Measurements from ENCODE around the gene GFER.

The GFER gene

GRCh38 chr16:1991948-1992703 lies 8.1 kb downstream of the GFER start:
- DNase-seq: peak; percentile 97

GRCh38 chr16:1992704-1993317 lies 8.8 kb downstream of the GFER start:
- DNase-seq: no peak

GRCh38 chr16:1993731-1994131 lies 9.7 kb downstream of the GFER start:
- DNase-seq: no peak

GRCh38 chr16:1997494-1998359 lies 13.7 kb downstream of the GFER start:
- no peak for DNase-seq

GRCh38 chr16:1998360-1998835 lies 14.4 kb downstream of the GFER start:
- DNase-seq: no peak

GRCh38 chr16:1998852-1999801 lies 15.1 kb downstream of the GFER start:
- DNase-seq: no peak

- DNase-seq: no peak
These were observed 16.0 kb downstream of the GFER start for GRCh38 chr16:1999866-2000514.

- DNase-seq: no peak
These were observed 17.0 kb downstream of the GFER start for GRCh38 chr16:2001035-2001434.

- DNase-seq: no peak
These were observed 17.7 kb downstream of the GFER start for GRCh38 chr16:2001456-2002355.

GRCh38 chr16:2002406-2003230 lies 18.6 kb downstream of the GFER start:
- no peak for DNase-seq

GRCh38 chr16:2003231-2003826 lies 19.3 kb downstream of the GFER start:
- DNase-seq: no peak

- peak; percentile 95 for DNase-seq
These were observed 20.0 kb downstream of the GFER start for GRCh38 chr16:2003827-2004641.

- no peak for DNase-seq
These were observed 21.0 kb downstream of the GFER start for GRCh38 chr16:2004795-2005517.

GRCh38 chr16:2005646-2006045 lies 21.7 kb downstream of the GFER start:
- no peak for DNase-seq

- no peak for DNase-seq
These were observed 22.3 kb downstream of the GFER start for GRCh38 chr16:2006317-2006716.

GRCh38 chr16:2007081-2007836 lies 23.3 kb downstream of the GFER start:
- no peak for DNase-seq

- DNase-seq: no peak
These were observed 24.1 kb downstream of the GFER start for GRCh38 chr16:2008009-2008526.

All from stimulated activated CD4-positive, alpha-beta T cell treated with anti-CD3 and anti-CD28 coated beads, Interleukin-15, amount 100 ng/mL, for 24 hours (primary cell).